OCI-LY7 (cell line): ENCODE results near the gene CDK17. TPM values are rescaled to one million over a fixed set of nuclear protein-coding genes. Genes with fewer than 3 reads are reported as not detected.

Source experiments
- BruUV-seq: library from RNA; stranded (reverse); fragments of 400-500 nt; replicated peaks from 2 replicates; lab custom pipeline; 2021; lab: Mats Ljungman, UMichigan
- CTCF ChIA-PET: fragments of 300-600 bp; sonication (Branson Sonifier 250); formaldehyde crosslinking; loops from one replicate; lab custom pipeline; 2022; ENCODE audit warnings: antibody characterized with exemption; ENCODE audit not compliant: unreplicated experiment; lab: Charles Lee
- POLR2A ChIA-PET: fragments of 300-600 bp; sonication (Branson Sonifier 250); formaldehyde crosslinking; loops from one replicate; lab custom pipeline; 2022; ENCODE audit warnings: antibody characterized with exemption; lab: Charles Lee
- DNase-seq: peaks from one replicate; pipeline ENCODE4 v3.0.0-alpha.2; 2015; ENCODE audit warnings: low spot score
- H2AFZ ChIP-seq: fragments of 200-600 bp; sonication (generic), shearing (Covaris generic); 2 replicates; pipeline ENCODE4 v1.6.1; 2014; ENCODE audit warnings: mild to moderate bottlenecking, antibody characterized with exemption, low read length, moderate library complexity
- H3K27ac ChIP-seq: fragments of 200-600 bp; sonication (generic); 2 replicates; pipeline ENCODE4 v1.5.1; 2014; ENCODE audit warnings: mixed run types, low read depth, mild to moderate bottlenecking, moderate library complexity, low read length, inconsistent platforms; ENCODE audit not compliant: poor library complexity, severe bottlenecking
- H3K36me3 ChIP-seq: fragments of 200-600 bp; sonication (generic); 2 replicates; pipeline ENCODE4 v1.6.1; 2014; ENCODE audit warnings: mild to moderate bottlenecking, antibody characterized with exemption, low read length, moderate library complexity, mixed read lengths; ENCODE audit not compliant: insufficient read depth
- H3K4me1 ChIP-seq: fragments of 200-600 bp; sonication (generic); 2 replicates; pipeline ENCODE4 v1.5.1; 2014; ENCODE audit warnings: mild to moderate bottlenecking, low read length; ENCODE audit not compliant: insufficient read depth, poor library complexity, severe bottlenecking
- H3K4me2 ChIP-seq: fragments of 200-600 bp; sonication (generic); 2 replicates; pipeline ENCODE4 v1.6.1; 2014; ENCODE audit warnings: mild to moderate bottlenecking, low read length
- H3K4me3 ChIP-seq: fragments of 200-600 bp; sonication (generic); 2 replicates; pipeline ENCODE4 v1.5.1; 2014; ENCODE audit warnings: mild to moderate bottlenecking, low read depth, low read length; ENCODE audit not compliant: poor library complexity, severe bottlenecking
- H3K79me2 ChIP-seq: fragments of 200-600 bp; sonication (generic); 2 replicates; pipeline ENCODE4 v1.6.1; 2016; ENCODE audit warnings: low read depth, mild to moderate bottlenecking, low read length, moderate library complexity, mixed read lengths; ENCODE audit not compliant: insufficient read depth
- H3K9me2 ChIP-seq: fragments of 200-600 bp; sonication (generic); 2 replicates; pipeline ENCODE4 v1.6.1; 2016; ENCODE audit warnings: mild to moderate bottlenecking, low read length, mixed read lengths; ENCODE audit not compliant: insufficient read depth
- H3K9me3 ChIP-seq: fragments of 200-600 bp; sonication (generic); 2 replicates; pipeline ENCODE4 v1.6.1; 2014; ENCODE audit warnings: mild to moderate bottlenecking, mixed run types, low read length, mixed read lengths
- H4K20me1 ChIP-seq: fragments of 200-600 bp; sonication (generic); 2 replicates; pipeline ENCODE4 v1.6.1; 2014; ENCODE audit warnings: mild to moderate bottlenecking, antibody characterized with exemption, low read length, moderate library complexity, mixed read lengths; ENCODE audit not compliant: insufficient read depth
- CTCF ChIP-seq: fragments of 200-600 bp; sonication (generic); conservative IDR thresholded peaks from 2 replicates; pipeline ENCODE4 v1.5.1; 2014; ENCODE audit warnings: mild to moderate bottlenecking, antibody characterized with exemption, low read length, moderate library complexity, mixed read lengths
- EZH2phosphoT487 ChIP-seq: fragments of 200-600 bp; sonication (generic); IDR thresholded peaks from 2 replicates; pipeline ENCODE4 v1.6.1; 2018; ENCODE audit warnings: low read depth, borderline replicate concordance, mild to moderate bottlenecking, mixed run types, antibody characterized with exemption, low read length, moderate library complexity, mixed read lengths
- intact Hi-C: fragments of 100-400 bp; cut with micrococcal nuclease; formaldehyde crosslinking; loops from one replicate; pipeline ENCODE4 v1.10.0; 2022; ENCODE audit not compliant: unreplicated experiment
- total RNA-seq, 2 experiments: library from RNA; depleted of rRNA in 1 of 2; stranded (reverse); fragments of >200 nt in 1 of 2; shearing (Covaris generic) in 1 of 2; gene quantifications; 2 replicates each; pipeline ENCODE4 v1.2.3, GENCODE V29; 2014 to 2022

CDK17 gene
- total RNA-seq, 2 experiments from 2014 or later = 34.5 to 43.4 TPM

GRCh38 chr12:96310067-96310466 is 90.2 kb downstream of the CDK17 start:
- Histone ChIP-seq H3K9me2 (no peaks in the 10 kb centered on the region), H3K4me3 (no peak overlapping the region), H3K4me2 (no peak overlapping the region), H4K20me1 (no peaks in the 10 kb centered on the region), H2AFZ (no peak overlapping the region), H3K79me2 (peaks cover 31% of the 10 kb centered on the region; the same call in 1 of the 2 replicates), H3K9me3 (0 out of 2 replicates have a peak, but pooled peaks cover 3% of the 10 kb centered on the region), H3K4me1 (peaks cover 17% of the 10 kb centered on the region), H3K27ac (no peak overlapping the region), H3K36me3 (peaks cover 41% of the 10 kb centered on the region)
- no TSS peak for BruUV-seq
- ChIA-PET CTCF (no interaction called here), POLR2A (interaction anchor here (1.2 to 2.1 kb wide), 2 partner anchors 16 to 89 kb away, joined by 4 to 10 read pairs; no protein-coding TSS in a partner anchor)
- TF ChIP-seq EZH2phosphoT487 = no peak
- TF ChIP-seq CTCF = no peak
- intact Hi-C loops = no loop called here
- no peak for DNase-seq

- H3K79me2 ChIP-seq = peaks cover 19% of the 10 kb centered on the region; the same call in 1 of the 2 replicates
- BruUV-seq = TSS peak; percentile 38
Measured at GRCh38 chr12:96308881-96309280, 91.4 kb downstream of the CDK17 start.

More at GRCh38 chr12:96308881-96309280, 91.4 kb downstream of the CDK17 start:
- H2AFZ ChIP-seq = no peak overlapping the region
- H3K36me3 ChIP-seq = peaks cover 41% of the 10 kb centered on the region
- peaks cover 5% of the 10 kb centered on the region for H3K4me1 ChIP-seq
- no peak overlapping the region for H3K27ac ChIP-seq
- H3K9me2 ChIP-seq = no peaks in the 10 kb centered on the region
- no peak for DNase-seq
- TF ChIP-seq CTCF (no peak), EZH2phosphoT487 (no peak)
- intact Hi-C loops = no loop called here
- no peak overlapping the region for H3K4me3 ChIP-seq
- ChIA-PET CTCF (no interaction called here), POLR2A (interaction anchor here (0.8 to 1.4 kb wide), 2 partner anchors 13 to 48 kb away, joined by 3 to 4 read pairs; no protein-coding TSS in a partner anchor)
- no peaks in the 10 kb centered on the region for H4K20me1 ChIP-seq
- H3K4me2 ChIP-seq = no peak overlapping the region
- H3K9me3 ChIP-seq = 0 out of 2 replicates have a peak, but pooled peaks cover 3% of the 10 kb centered on the region
